Stimulated activated CD8-positive, alpha-beta memory T cell treated with anti-CD3 and anti-CD28 coated beads, Interleukin-4, amount 100 ng/mL, for 48 hours (primary cell): ENCODE data around the gene C10orf143.

ENCODE experiments used
- DNase-seq: peaks from one replicate; pipeline ENCODE4 v3.0.0-alpha.2; 2020

The C10orf143 gene

DNA sequence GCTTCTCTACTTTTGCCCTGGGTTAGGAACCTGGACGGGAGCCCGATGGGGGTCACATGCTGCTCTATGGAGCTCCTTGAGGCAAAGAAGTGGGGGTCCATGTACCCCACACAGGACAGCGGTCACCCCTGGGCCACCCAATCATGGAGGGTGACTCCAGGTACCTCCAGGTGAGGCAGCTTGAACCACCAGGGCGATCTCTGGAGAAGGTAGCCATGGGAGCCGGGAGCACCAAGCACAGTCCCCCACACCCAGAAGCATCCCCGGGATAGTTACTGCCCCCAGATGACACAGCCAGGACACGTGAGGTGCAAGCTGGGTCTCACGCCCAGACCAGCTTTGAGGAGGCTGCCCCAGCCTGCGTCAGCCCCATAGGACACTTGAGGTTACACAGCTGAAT lies 58.4 kb downstream of the C10orf143 start:
- no peak for DNase-seq

DNA sequence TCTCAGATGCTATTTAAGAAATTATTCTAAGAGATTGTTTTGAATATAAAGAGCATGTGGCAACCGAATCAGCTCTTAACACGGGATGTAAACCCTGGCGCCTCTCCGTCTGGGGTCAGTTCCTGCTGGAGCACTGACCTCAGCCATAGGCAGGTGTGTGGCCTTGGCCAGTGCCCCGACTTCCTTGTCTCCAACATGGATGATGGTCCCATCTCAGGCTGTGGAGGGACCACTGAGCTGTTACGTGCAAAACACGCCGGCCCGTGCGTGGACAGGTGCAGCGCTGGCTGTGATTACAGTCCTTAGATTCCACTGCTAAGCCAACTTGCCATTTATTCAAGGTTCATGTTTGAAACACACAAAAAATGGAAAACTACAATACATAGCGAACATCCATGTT lies 59.9 kb downstream of the C10orf143 start:
- DNase-seq, result no peak

DNA sequence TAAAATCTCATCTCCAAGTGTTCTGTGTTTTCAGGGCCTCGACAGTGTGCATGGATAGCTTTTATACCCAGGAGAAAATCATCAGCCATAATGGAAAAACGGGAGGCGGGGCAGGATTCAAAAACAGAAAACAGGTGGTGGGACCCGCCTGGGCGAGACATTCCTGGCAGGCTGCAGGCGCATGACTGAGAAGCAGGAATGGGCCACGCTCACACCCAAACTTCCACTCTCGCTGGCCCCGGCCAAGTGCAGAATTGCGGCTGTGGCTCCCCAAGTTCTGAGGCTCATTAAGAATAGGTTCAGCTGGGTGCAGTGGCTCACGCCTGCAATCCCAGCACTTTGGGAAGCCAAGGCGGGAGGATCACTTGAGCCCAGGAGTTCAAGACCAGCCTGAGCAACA lies 60.6 kb downstream of the C10orf143 start:
- DNase-seq, result no peak

DNA sequence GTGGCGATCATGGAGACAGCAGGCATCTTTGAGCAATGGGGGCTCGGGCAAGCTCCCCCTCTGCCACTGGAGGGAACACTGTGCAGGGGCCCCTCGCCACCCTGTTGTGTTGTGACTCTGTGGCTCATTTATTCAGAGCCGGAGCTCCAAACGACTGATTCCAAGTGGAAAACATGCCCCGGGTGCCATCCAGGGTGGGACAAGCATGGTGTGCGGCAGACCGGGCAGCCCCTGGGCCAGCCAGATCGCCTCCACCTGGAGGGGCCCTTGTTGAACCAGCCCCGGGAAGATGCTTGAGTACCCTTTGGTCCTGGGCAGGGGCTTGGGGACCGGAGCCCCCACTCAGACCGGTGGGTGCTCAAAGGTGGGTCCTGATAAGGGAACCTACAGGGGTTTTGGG lies 61.4 kb downstream of the C10orf143 start:
- DNase-seq, result no peak

DNA sequence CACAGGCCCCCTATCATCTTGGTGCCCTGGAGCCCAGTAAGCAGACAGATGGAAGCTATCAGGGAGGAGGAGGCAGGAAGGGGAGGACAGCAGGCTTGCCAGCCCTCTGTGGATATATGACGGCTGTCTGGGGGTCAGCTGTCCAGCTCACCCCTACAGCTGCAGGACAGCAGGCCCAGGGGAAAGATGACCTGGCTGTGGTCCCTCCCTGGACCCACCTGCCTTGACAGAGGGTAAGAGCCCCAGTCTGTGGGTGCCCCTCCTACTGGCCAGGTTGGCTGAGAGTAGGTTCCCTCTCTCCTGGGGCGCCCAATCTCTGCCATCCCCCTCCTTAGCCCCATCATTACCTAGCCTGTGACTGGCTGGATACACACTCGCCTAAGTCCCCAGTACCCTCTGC lies 62.5 kb downstream of the C10orf143 start:
- peak; percentile 5 for DNase-seq

DNA sequence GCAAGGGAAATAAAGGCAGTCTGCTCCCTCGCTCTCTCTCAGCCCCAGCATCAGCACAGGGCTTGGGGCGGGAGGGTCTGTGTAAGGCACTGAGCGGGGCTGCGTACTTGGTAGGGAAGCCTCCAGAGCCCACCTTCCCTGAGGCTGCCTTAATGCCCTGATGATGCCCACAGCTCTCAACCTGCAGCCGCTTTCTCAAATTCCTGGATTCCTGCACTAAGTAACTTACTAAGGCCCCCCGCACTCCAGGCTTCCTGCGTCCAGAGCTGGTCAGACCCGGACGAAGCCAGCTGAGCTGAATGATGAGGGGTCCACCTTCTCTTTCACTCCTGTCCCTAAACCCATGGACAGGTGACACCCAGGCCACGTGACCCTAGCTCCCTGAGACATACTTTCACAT lies 63.3 kb downstream of the C10orf143 start:
- DNase-seq, result peak; percentile 3

DNA sequence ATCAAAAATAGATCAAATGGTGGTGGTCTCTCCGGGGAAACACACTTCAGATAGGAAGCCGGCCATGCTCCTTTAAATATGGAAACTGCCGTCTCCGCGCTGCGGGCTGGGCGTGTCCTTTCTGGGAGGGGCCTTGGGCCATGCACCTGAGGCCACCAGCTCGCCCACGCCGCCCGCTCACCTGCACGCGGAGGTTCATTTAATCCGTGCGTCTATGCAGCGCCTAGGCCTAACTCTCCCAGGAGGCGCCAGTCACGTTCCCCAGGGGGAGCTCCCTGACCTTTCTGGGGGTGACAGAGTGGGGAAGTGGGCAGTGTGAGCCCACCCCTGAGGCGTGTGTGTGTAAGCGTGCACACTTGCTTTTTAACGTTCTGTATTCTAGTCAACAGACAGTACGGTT lies 64.0 kb downstream of the C10orf143 start:
- DNase-seq, result no peak

DNA sequence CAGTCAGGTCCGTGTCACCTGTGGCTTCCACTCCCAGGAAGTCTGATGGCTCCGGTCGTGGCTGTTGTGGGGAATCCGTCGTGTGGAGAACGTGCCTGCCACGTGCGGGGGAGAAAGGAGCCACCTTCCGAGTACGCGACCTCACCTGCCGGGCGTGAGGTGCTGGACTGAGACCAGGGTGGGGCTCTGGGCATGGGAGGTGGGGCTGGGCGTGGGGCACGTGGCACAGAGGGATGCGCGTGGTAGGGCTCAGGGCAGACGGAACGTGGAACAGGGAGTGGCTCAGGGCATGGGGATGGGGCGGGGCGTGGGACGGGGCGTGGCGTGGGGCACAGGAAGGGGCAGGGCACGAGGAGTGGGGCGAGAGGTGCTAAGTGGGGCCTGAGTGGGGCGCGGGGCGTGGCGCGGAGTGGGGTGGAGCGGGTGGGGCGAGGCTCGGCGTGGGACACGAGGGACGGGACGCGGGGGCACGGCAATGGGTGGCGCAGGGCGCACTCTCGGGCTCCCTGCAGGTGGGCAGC lies 64.8 kb downstream of the C10orf143 start:
- no peak for DNase-seq

DNA sequence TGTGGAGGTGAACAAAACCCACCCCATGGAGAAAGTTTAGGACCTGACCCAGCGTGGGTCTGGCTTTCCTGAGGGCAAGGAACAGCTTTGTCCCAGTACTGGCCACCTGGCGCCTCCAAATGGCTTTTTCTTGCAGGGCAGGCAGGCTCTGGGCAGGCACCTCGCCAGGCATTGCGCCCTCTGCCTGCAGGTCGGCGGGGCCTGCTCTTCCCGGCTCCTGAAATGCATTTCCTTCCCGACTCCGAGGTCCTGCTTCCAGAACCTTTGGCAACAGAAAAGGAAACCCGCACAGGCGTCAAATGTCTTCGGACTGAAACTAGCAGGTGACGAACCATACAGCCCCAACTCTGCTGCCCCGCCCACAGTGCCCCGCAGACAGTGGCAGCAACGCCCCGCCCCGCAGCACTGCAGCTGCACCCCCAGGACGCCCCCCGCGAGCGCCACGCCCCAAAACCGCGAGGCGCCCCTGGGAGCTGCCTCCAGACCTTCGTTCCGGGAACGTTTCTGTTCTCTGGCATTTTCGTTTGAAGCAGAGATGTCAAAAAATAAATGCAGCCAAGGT lies 65.5 kb downstream of the C10orf143 start:
- DNase-seq, result no peak

DNA sequence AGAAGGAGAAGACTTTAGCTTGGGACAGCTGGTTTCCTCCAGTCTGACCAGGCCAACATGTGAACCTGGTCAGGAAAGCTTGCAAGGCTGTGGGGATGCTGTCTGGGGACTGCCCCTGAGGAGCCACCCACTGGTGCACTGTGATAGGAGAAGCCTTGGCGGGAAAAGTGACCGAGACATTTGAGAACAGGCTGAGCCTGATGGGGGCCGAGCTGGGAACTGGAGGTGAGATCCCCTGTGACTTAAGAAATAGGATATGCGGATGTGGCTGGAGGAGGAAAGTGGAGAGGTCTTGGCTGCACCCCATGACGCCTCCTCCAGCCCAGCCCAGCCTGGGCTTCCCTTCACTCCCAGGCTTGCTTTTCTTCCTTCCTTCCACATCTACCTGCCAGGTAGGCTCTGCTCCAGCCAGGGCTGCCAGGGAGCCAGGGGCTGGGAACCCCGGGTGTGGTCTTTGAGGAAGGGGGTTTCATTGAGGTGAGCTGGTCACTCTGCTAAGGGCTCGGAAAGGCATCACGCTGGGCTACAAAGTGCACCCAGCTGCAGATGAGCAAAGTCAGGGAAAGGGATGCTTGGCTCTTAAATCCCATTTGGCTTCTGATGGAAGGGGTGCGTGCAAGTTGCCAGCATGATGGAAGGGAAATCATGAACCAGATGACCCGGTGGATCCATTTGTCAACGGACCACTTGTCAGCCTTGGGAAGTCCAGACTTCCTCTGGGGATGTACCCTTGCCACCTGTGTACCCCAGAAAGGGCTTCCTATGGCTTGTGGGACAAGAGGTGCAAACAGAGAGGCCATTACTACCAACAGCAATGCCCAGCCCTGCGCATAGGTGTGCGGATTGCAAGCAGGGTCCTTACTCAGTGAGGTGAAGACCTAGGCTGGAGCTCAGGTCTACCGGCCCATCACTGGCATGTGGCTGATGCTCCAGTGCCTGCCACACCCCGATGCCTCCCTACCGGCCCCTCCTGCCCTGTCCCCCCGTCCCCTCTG lies 66.3 kb downstream of the C10orf143 start:
- DNase-seq, result no peak

DNA sequence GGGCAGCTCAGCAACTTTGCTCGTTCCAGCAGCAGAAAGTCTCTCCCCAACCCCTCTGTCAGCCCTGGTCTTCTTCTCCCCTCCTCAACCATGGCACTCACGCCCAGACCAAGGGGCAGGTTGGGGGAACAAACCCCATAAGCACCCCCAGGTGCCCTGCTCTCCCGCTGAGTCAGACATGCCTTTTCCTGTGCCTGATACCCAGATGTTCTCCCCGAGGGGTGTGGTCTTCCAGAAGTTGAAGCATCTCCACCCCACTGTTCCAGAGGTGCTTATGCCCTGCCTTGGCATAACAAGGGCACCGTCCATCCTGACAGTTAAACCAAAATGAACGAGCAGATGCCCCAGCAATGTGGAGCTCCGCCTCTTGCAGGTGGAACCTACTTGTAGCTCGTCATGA lies 67.1 kb downstream of the C10orf143 start:
- no peak for DNase-seq

DNA sequence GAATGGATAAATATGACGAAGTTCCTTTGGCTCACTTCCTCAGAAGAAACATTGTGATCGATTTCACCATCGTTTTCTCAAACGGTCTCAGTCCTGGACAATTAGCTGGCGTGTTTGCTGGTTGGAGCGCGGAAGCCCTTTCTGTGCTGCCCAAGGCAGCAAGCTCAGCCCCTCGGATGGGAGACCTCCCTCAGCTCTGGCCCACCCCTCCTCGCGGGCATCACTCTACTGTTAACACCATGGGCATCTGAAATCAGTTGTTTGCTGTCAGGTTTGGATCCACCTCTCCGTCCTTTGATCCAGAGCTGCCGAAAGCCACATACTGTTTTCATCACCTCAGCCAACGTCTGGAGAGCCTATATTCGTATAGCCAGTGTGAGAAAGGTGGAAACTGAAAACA lies 68.2 kb downstream of the C10orf143 start:
- no peak for DNase-seq

DNA sequence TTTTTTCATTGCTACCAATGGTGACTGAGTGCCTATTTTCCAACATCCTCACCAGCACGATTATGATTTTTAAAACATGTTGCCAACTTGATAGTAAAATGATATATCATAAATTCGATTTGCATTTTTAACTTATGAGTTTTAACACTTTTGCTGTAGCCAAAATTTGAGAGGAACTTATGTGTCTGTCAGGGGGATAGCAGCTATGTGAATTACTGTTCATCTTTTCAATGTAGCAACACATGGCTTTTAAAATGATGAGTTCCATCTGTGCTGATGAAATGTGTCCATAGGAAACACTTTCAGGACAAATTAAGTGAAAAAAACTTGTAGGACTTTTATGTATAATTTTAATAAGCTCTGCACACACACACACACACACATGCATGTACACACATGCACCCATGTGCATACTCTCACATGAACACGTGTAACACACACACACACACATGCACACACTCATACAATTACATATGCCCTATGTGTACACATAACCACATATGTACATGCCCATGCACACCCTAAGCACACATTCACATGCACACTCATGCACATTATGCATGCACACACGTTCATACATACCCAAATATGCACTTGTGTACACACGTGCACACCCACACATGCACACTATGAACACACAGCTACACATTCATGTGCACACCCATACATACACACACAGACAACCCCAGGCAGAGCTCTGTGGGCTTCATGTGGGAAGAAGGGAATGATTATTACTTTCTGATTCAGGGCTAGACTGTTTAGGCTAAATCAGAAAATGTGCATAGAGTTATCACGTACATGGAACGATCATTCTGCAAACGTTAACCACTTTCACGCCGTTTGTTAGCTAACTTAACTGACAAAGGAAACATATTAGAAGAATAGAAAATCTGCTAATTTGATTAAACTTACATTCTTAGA lies 68.9 kb downstream of the C10orf143 start:
- no peak for DNase-seq

DNA sequence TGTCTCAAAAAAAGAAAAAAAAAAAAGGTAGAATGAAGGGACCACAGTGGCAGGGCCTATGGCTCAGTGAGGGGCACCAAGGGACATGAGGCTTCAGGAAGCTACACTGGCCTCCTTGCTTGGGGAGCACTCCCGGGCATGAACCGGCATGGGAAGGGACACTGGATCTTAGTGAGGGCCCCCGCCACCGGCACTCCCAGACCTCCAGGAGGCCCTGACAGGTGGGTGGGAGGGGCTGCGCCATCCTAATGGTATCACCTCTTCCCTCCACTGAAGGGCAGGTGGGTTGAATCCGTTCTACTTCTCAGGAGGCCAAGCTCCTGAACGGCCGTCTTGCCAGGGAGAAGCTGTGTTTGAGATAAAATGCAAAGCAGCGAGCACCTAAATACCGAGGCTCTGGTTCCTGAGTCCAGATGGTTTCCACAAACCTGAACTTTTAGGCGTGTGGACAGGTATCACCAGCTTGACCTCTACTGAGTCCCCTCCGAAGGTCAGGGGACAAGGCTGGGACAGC lies 69.8 kb downstream of the C10orf143 start:
- DNase-seq, result no peak

DNA sequence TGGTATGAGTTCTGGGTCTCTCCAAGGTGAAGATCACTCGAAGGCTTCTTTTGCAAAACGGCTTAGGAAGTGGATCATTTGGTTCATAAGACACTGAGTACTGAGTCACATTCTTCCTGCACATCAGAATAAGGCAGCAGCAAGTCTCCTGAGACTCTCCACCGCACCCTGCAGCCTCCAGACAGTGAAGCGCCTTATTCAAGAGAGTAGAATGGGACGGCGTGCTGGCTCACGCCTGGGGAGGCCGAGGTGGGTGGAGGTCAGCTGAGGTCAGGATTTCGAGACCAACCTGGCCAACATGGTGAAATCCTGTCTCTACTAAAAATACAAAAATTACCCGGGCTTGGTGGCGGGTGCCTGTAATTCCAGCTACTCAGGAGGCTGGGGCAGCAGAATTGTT lies 70.3 kb downstream of the C10orf143 start:
- no peak for DNase-seq

DNA sequence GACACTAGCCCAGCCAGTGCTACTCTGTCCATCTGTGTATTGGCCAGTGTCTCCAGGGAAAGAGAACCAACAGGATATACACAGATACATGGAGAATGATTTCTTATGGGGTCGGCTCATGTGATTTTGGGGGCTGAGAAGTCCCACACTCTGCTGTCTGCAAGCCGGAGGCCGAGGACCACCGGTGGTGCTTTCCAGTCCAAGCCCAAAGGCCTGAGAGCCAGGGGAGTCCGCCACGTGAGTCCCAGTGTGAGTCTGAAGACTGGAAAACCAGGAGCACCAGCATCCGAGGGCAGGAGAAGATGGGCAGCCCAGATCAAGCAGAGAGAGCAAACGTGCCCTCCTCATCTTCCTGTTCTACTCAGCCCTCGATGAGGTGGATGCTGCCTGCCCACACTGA lies 71.5 kb downstream of the C10orf143 start:
- no peak for DNase-seq

DNA sequence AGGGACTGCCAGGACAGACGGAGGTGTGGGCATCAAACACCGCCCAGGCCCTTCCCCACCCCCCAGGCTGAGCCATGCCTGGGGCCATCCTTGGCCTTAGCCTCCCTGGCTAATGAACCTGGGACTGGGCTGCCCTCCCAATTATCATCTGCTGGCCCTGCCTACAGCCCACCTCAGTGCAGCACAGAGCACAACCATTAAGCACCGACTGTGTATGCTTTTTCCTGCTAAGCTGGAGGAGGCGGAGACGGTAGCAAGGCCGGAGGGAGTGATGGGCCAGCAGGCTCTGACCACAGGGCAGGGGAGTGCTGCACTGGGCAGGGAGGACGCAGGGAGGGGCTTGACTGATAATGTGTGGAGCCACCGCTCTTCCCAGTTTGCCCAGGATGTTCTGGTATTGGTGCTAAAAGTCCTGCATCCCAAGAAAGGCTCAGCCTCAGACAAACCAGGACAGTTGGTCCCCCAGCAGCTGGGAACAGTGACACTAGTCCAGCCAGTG lies 72.0 kb downstream of the C10orf143 start:
- DNase-seq, result no peak

DNA sequence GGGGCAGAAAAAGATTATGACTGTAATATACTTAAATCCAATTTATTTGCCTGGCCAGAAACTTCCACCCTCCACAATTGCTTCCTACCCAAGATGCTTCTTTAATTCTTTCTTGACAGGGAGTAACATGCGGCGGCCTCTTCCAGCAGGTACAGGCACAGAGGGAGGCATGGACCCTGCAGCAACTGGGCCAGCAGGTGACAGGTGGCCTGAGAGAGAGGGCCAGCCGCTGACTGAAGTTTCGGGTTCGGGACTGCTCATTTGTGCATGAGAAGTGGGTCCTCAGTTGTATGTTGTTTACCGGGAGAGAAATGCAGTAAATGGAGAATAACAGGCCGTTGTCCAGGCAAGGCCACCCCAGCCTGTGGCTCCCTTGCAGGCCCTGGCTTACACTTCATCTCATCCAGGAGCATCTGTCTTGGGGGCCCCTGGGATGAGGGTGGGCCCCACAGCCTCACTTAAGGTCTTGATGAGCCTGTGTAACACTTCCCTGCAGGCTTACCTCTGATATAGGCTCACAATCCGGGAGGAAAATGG lies 72.5 kb downstream of the C10orf143 start:
- no peak for DNase-seq

DNA sequence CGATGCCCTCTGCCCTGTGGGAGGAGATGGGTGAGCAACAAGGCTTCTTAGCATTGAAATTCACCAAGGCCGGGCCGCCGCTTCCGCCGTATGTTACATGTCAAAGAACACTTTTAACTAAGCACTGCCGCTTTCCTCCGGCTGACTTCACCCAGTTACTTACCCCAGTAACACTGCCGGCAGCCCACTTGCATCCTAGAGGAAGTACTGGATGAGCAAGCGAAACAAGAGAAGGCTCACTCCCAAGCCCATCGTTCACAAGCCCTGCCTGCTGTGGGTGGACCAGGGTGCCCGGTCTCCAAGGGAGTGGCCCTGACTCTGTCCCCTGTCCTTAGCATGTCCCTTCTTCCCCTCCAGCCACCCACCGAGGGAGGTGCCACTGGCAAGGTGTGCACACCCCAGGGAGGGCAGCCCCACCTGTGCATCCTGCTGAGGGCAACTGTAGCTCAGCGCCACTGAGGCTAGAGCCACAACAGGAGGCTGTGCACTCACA lies 73.4 kb downstream of the C10orf143 start:
- DNase-seq, result no peak

DNA sequence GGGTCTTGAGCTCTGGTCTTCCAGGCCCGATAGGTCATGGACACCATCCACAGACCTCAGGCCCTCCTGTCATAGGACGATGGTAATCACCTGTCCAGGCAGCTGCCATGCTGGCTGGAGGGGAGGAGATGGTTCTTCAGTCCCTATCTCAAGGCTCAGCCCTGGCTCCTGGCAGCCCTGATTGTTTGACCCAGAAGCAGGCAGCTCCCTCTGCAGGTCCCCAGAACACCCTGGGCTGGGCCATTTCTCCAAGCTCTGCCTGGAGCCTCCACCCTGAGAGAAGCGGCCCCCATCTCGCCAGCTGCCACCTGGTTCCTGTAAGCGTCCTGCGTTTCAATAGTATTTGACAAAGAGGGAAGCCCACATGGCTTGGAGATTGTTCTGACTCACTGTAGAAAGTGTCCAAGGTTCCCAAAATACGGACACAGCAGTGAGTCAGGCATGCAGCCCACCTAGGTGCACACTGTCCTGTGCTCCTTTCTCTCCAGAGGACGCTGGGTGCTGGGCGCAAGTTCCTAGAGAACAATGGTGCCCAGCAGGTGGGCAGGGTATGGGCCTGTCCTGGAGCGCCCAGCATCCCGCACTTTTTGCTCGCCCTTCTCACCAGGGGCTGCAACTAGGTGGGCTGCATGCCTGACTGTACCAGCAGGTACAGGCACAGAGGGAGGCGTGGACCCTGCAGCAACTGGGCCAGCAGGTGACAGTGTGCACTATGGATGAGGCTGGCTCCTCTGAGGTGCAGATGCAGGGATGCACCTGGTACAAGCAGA lies 74.1 kb downstream of the C10orf143 start:
- no peak for DNase-seq

DNA sequence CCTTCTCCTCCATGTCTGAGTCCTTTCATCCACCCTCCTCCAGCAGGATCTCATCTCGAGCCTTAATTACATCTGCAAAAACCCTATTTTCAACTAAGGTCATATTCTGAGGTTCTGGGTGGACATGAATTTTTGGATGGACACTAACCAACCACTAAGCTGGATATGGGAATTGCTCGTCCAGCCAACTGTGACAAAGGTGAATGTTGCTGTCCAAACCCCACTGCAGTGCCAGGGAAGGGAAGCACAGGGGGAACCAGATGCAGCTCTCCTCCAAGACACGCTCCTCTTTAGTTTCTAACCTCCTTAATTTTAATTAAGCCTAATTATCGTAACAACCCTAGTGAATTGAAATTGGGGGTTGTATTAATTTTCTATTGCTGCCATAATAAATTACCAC lies 81.4 kb downstream of the C10orf143 start:
- no peak for DNase-seq

DNA sequence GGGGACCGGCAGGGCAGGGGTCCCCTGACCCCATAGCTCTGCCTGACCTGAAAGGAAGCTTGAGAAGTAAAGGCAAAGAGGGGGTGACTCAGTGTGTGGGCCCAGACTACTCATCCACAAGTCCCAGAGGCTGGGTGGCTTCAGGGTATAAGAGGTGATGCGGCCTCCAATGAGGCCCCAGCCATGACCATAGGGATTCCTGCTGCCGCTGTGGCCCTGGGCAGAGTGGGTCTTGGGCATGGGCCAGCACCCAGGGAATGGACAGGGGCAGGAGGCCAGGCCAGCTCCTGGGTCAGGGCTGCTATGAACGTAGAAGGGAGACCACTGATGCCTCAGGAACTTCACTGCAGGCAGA lies 82.2 kb downstream of the C10orf143 start:
- no peak for DNase-seq
